Neuron (in vitro differentiated cells): Measurements from ENCODE around the gene NAB1.

Experiments
- H2AFZ ChIP-seq: one replicate; pipeline ENCODE4 v1.6.1; 2013; ENCODE audit warnings: low read depth, mild to moderate bottlenecking, inconsistent platforms, low read length, moderate library complexity
- H3K27me3 ChIP-seq: one replicate; pipeline ENCODE4 v1.6.1; 2013; ENCODE audit warnings: low read length; ENCODE audit not compliant: insufficient read depth
- H3K36me3 ChIP-seq: one replicate; pipeline ENCODE4 v1.6.1; 2013; ENCODE audit warnings: low read length; ENCODE audit not compliant: insufficient read depth
- H3K4me1 ChIP-seq: one replicate; pipeline ENCODE4 v1.6.1; 2013; ENCODE audit warnings: low read length; ENCODE audit not compliant: insufficient read depth
- H3K4me3 ChIP-seq: 2 replicates; pipeline ENCODE4 v1.5.1; 2013; ENCODE audit warnings: mild to moderate bottlenecking, low read length, moderate library complexity
- H3K9me3 ChIP-seq: one replicate; pipeline ENCODE4 v1.6.1; 2013; ENCODE audit warnings: low read length

The NAB1 gene

GRCh38 chr2:190626641-190627210 lies 22.2 kb upstream of the NAB1 start:
- no peak overlapping the region for H3K4me3 ChIP-seq
- H3K9me3 ChIP-seq, result no peaks in the 10 kb centered on the region
- no peaks in the 10 kb centered on the region for H3K4me1 ChIP-seq
- H3K27me3 ChIP-seq, result no peaks in the 10 kb centered on the region
- no peak overlapping the region for H2AFZ ChIP-seq
- no peaks in the 10 kb centered on the region for H3K36me3 ChIP-seq

- Histone ChIP-seq H3K36me3 (no peaks in the 10 kb centered on the region), H3K27me3 (no peaks in the 10 kb centered on the region), H3K4me1 (no peaks in the 10 kb centered on the region), H3K9me3 (no peaks in the 10 kb centered on the region), H3K4me3 (no peak overlapping the region), H2AFZ (no peak overlapping the region)
These were observed 21.2 kb upstream of the NAB1 start for GRCh38 chr2:190627448-190628412.

- Histone ChIP-seq H3K4me3 (no peak overlapping the region), H3K9me3 (no peaks in the 10 kb centered on the region), H3K27me3 (no peaks in the 10 kb centered on the region), H2AFZ (no peak overlapping the region), H3K36me3 (no peaks in the 10 kb centered on the region), H3K4me1 (no peaks in the 10 kb centered on the region)
These were observed 20.1 kb upstream of the NAB1 start for GRCh38 chr2:190628591-190629319.

- Histone ChIP-seq H3K27me3 (no peaks in the 10 kb centered on the region), H3K4me3 (no peak overlapping the region), H3K36me3 (no peaks in the 10 kb centered on the region), H2AFZ (no peak overlapping the region), H3K9me3 (no peaks in the 10 kb centered on the region), H3K4me1 (peaks cover 9% of the 10 kb centered on the region)
These were observed 14.5 kb upstream of the NAB1 start for GRCh38 chr2:190634381-190634780.

- no peak overlapping the region for H2AFZ ChIP-seq
- H3K4me3 ChIP-seq, result no peak overlapping the region
- H3K36me3 ChIP-seq, result no peaks in the 10 kb centered on the region
- no peaks in the 10 kb centered on the region for H3K27me3 ChIP-seq
- H3K9me3 ChIP-seq, result no peaks in the 10 kb centered on the region
- peaks cover 9% of the 10 kb centered on the region for H3K4me1 ChIP-seq
These were observed 13.1 kb upstream of the NAB1 start for GRCh38 chr2:190635781-190636180.

GRCh38 chr2:190636361-190636760 lies 12.5 kb upstream of the NAB1 start:
- H3K36me3 ChIP-seq, result no peaks in the 10 kb centered on the region
- H3K4me3 ChIP-seq, result no peak overlapping the region
- no peak overlapping the region for H2AFZ ChIP-seq
- H3K4me1 ChIP-seq, result peaks cover 9% of the 10 kb centered on the region
- no peaks in the 10 kb centered on the region for H3K27me3 ChIP-seq
- H3K9me3 ChIP-seq, result no peaks in the 10 kb centered on the region

GRCh38 chr2:190637281-190637734 lies 11.6 kb upstream of the NAB1 start:
- H3K4me3 ChIP-seq, result no peak overlapping the region

GRCh38 chr2:190637903-190638618 lies 10.8 kb upstream of the NAB1 start:
- Histone ChIP-seq H3K4me3 (no peak overlapping the region), H3K36me3 (no peaks in the 10 kb centered on the region), H3K27me3 (no peaks in the 10 kb centered on the region), H3K4me1 (peaks cover 9% of the 10 kb centered on the region), H3K9me3 (no peaks in the 10 kb centered on the region), H2AFZ (peak overlapping the region; percentile 38)

More at GRCh38 chr2:190637281-190637734, 11.6 kb upstream of the NAB1 start:
- H3K9me3 ChIP-seq, result no peaks in the 10 kb centered on the region
- peak overlapping the region; percentile 38 for H2AFZ ChIP-seq
- H3K36me3 ChIP-seq, result no peaks in the 10 kb centered on the region
- peaks cover 9% of the 10 kb centered on the region for H3K4me1 ChIP-seq
- H3K27me3 ChIP-seq, result no peaks in the 10 kb centered on the region

GRCh38 chr2:190640117-190640516 lies 8.8 kb upstream of the NAB1 start:
- Histone ChIP-seq H3K4me1 (peaks cover 9% of the 10 kb centered on the region), H3K4me3 (no peak overlapping the region), H3K27me3 (no peaks in the 10 kb centered on the region), H3K9me3 (no peaks in the 10 kb centered on the region), H3K36me3 (no peaks in the 10 kb centered on the region), H2AFZ (no peak overlapping the region)

GRCh38 chr2:190641469-190641868 lies 7.4 kb upstream of the NAB1 start:
- Histone ChIP-seq H3K9me3 (no peaks in the 10 kb centered on the region), H3K4me1 (peaks cover 6% of the 10 kb centered on the region), H2AFZ (no peak overlapping the region), H3K27me3 (no peaks in the 10 kb centered on the region), H3K4me3 (no peak overlapping the region), H3K36me3 (no peaks in the 10 kb centered on the region)

- no peaks in the 10 kb centered on the region for H3K36me3 ChIP-seq
- no peak overlapping the region for H3K4me3 ChIP-seq
- H3K9me3 ChIP-seq, result no peaks in the 10 kb centered on the region
- H3K4me1 ChIP-seq, result peaks cover 4% of the 10 kb centered on the region
- H2AFZ ChIP-seq, result no peak overlapping the region
- no peaks in the 10 kb centered on the region for H3K27me3 ChIP-seq
These were observed 1.9 kb upstream of the NAB1 start for GRCh38 chr2:190646780-190647522.
